Measurements from ENCODE around the gene CRBN. TPM values are rescaled to one million over a fixed set of nuclear protein-coding genes. Genes with fewer than 3 reads are reported as not detected.

The CRBN gene
- total and polyA plus RNA-seq, 9 of the 15 experiments (the other 6 are each of a cell fraction or from before 2014, with no cell fraction given), result 40.8 to 331 (median 57.4) TPM

DNA sequence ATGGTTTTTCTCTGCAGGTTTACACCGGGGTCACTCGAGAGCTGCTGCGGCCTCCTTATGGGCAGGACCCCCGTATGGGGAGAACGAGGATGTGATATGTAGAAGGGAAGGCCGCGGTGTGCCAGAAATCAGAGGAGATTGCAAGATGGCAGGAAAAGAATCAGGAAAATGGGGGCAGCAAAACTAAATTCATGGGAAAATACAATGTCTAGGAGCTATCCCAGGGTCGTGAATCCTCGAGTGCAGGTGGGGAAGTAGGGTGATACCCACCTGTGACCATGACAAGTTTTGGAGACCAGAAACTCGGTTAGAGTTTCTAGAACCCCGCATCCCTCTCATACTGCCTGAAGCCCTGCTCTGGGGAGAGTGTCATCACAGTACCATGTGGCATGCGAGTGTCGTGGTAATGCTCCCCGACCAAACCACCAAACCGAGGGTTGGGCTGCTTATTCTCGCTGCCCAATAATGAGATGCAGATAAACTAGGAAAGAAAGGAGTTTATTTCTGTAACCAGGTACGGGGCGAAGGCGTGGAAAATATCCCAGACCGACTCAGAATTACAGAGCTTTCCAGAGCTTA lies 52.0 kb downstream of the CRBN start:
- Histone ChIP-seq H3K4me2 (ENCODE audit: insufficient read depth, low read length) (peak overlapping the region; percentile 92), H3K4me3 (peak overlapping the region; percentile 94), H4K20me1 (replicated peaks; ENCODE audit: control insufficient read depth, insufficient read depth, low read length) (no peaks in the 10 kb centered on the region), H3K79me2 (ENCODE audit: control insufficient read depth, insufficient read depth, low read length) (peaks cover 50% of the 10 kb centered on the region), H3K9me1 (ENCODE audit: control insufficient read depth, insufficient read depth, low read length) (no peaks in the 10 kb centered on the region), H3K27ac (ENCODE audit: extremely low read depth, low read depth, low read length) (peak overlapping the region; percentile 98), H3K4me1 (replicated peaks in 1 of 2; ENCODE audit: control insufficient read depth in 2 of 2, insufficient read depth in 2 of 2, low read length in 2 of 2) (peaks cover 4 to 15% of the 10 kb centered on the region in 2 experiments; a peak in 3 of 5 replicates), H3K36me3 (ENCODE audit: control insufficient read depth, insufficient read depth, low read length) (peaks cover 32% of the 10 kb centered on the region), H2AFZ (ENCODE audit: low read depth, low read length) (peak overlapping the region; percentile 87), H3K27me3 (ENCODE audit: control insufficient read depth in 2 of 2, insufficient read depth in 2 of 2, low read length in 2 of 2) (no peaks in the 10 kb centered on the region), H3K9me3 (replicated peaks; ENCODE audit: control insufficient read depth, insufficient read depth, low read depth, low read length) (no peaks in the 10 kb centered on the region), H3K9ac (ENCODE audit: insufficient read depth in 1 of 2, low read depth in 2 of 2, low read length in 2 of 2) (peak overlapping the region; percentile 99 to 100)
- ATAC-seq (peak; percentile 60), DNase-seq (ENCODE audit: extremely low read depth in 1 of 4, low spot score in 3 of 4) (peak; percentile 25 to 38 (median 30)), FAIRE-seq (no peak)
- ChIA-PET CTCF (ENCODE audit: low intra/inter-chr PET ratio) (no interaction called here), POLR2A (interaction anchor here (0.8 kb wide), 2 partner anchors 30 to 1134 kb away, joined by 3 to 4 read pairs; no protein-coding TSS in a partner anchor)
- under 1% methylated on average over 20 of the region's 20 CpGs for WGBS (ENCODE audit: insufficient coverage, low coverage, missing lambda C conversion rate)
- TSS peak; percentile 58 for BruUV-seq (replicated peaks)
- intact Hi-C loops (cut with micrococcal nuclease) (no loop called here), in situ Hi-C loops (cut with MboI) (no loop called here)
- TF ChIP-seq, protein P1, sequence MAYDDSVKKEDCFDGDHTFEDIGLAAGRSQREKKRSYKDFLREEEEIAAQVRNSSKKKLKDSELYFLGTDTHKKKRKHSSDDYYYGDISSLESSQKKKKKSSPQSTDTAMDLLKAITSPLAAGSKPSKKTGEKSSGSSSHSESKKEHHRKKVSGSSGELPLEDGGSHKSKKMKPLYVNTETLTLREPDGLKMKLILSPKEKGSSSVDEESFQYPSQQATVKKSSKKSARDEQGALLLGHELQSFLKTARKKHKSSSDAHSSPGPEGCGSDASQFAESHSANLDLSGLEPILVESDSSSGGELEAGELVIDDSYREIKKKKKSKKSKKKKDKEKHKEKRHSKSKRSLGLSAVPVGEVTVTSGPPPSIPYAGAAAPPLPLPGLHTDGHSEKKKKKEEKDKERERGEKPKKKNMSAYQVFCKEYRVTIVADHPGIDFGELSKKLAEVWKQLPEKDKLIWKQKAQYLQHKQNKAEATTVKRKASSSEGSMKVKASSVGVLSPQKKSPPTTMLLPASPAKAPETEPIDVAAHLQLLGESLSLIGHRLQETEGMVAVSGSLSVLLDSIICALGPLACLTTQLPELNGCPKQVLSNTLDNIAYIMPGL (CRISPR knock-in tag; IDR thresholded peaks at IDR 0.05), result peak; percentile 7; the same call in 1 of the 2 replicates
- TF ChIP-seq, protein P2, sequence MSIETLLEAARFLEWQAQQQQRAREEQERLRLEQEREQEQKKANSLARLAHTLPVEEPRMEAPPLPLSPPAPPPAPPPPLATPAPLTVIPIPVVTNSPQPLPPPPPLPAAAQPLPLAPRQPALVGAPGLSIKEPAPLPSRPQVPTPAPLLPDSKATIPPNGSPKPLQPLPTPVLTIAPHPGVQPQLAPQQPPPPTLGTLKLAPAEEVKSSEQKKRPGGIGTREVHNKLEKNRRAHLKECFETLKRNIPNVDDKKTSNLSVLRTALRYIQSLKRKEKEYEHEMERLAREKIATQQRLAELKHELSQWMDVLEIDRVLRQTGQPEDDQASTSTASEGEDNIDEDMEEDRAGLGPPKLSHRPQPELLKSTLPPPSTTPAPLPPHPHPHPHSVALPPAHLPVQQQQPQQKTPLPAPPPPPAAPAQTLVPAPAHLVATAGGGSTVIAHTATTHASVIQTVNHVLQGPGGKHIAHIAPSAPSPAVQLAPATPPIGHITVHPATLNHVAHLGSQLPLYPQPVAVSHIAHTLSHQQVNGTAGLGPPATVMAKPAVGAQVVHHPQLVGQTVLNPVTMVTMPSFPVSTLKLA (conservative IDR thresholded peaks at IDR 0.05), result no peak
- TF ChIP-seq NR2C1 (IDR thresholded peaks at IDR 0.05), result no peak
- TF ChIP-seq NR2C1 (tag; IDR thresholded peaks at IDR 0.05), result no peak
- TF ChIP-seq HDAC3 (IDR thresholded peaks at IDR 0.05; ENCODE audit: borderline replicate concordance, partially characterized antibody), result no peak
- TF ChIP-seq TOE1 (IDR thresholded peaks at IDR 0.05; ENCODE audit: borderline replicate concordance), result no peak
- TF ChIP-seq TOE1 (CRISPR knock-in tag; IDR thresholded peaks at IDR 0.05; ENCODE audit: borderline replicate concordance, low read depth), result no peak
- TF ChIP-seq CCNT2 (IDR thresholded peaks at IDR 0.05; ENCODE audit: borderline replicate concordance, extremely low read depth, insufficient read length, low read depth, low read length), result no peak
- no peak for TF ChIP-seq ZNF436 (CRISPR knock-in tag; IDR thresholded peaks at IDR 0.05)
- no peak for TF ChIP-seq SRSF1 (IDR thresholded peaks at IDR 0.05; ENCODE audit: low read depth, low read length)
- no peak for TF ChIP-seq MTF1 (CRISPR knock-in tag; IDR thresholded peaks at IDR 0.05; ENCODE audit: borderline replicate concordance)
- no peak for TF ChIP-seq ZNF77 (CRISPR knock-in tag; IDR thresholded peaks at IDR 0.05)
- TF ChIP-seq YY1 (IDR thresholded peaks at IDR 0.05; ENCODE audit: borderline replicate concordance in 1 of 3, control insufficient read depth in 1 of 3, extremely low read depth in 1 of 3, insufficient read depth in 3 of 3, insufficient read length in 1 of 3, insufficient replicate concordance in 2 of 3, low read depth in 1 of 3, low read length in 2 of 3), result peak in 1 of 3 experiments; percentile 16
- TF ChIP-seq GTF2A2 (tag; IDR thresholded peaks at IDR 0.05), result no peak
- TF ChIP-seq SMAD1 (IDR thresholded peaks at IDR 0.05; ENCODE audit: low read depth, low read length, partially characterized antibody), result peak; percentile 29
- TF ChIP-seq ASH1L (IDR thresholded peaks at IDR 0.05; ENCODE audit: borderline replicate concordance, low read depth, partially characterized antibody), result no peak
- TF ChIP-seq, protein P3, sequence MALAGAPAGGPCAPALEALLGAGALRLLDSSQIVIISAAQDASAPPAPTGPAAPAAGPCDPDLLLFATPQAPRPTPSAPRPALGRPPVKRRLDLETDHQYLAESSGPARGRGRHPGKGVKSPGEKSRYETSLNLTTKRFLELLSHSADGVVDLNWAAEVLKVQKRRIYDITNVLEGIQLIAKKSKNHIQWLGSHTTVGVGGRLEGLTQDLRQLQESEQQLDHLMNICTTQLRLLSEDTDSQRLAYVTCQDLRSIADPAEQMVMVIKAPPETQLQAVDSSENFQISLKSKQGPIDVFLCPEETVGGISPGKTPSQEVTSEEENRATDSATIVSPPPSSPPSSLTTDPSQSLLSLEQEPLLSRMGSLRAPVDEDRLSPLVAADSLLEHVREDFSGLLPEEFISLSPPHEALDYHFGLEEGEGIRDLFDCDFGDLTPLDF (CRISPR knock-in tag; IDR thresholded peaks at IDR 0.05), result no peak

Measured in K562 (cell line).